Measurements from ENCODE around the gene CABLES2. TPM values are rescaled to one million over a fixed set of nuclear protein-coding genes. Genes with fewer than 3 reads are reported as not detected.

The CABLES2 gene
- total RNA-seq, 1 donor, result 1.8 TPM

DNA sequence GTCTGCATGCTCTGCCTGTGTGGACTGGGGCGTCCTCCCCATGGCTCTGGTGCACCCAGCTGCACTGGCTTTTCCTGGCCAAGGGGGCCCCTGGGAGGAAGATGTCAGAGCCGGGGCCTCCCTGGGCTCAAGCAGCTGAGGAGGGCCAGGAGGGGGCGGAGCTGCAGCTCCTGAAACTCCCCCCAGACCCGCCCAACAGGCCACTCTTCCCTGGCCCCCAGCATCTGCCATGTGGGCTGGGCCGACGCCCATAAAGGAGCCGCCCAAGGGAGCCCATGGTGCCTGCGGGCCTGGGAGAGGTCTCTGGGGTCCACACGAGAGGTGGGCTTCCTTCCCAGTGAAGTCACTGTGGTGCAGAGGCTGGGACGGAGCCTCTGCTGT lies 16.2 kb upstream of the CABLES2 start:
- no peak for DNase-seq (ENCODE audit: insufficient read length, low spot score, missing footprints)
- TF ChIP-seq, protein P1, sequence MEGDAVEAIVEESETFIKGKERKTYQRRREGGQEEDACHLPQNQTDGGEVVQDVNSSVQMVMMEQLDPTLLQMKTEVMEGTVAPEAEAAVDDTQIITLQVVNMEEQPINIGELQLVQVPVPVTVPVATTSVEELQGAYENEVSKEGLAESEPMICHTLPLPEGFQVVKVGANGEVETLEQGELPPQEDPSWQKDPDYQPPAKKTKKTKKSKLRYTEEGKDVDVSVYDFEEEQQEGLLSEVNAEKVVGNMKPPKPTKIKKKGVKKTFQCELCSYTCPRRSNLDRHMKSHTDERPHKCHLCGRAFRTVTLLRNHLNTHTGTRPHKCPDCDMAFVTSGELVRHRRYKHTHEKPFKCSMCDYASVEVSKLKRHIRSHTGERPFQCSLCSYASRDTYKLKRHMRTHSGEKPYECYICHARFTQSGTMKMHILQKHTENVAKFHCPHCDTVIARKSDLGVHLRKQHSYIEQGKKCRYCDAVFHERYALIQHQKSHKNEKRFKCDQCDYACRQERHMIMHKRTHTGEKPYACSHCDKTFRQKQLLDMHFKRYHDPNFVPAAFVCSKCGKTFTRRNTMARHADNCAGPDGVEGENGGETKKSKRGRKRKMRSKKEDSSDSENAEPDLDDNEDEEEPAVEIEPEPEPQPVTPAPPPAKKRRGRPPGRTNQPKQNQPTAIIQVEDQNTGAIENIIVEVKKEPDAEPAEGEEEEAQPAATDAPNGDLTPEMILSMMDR (IDR thresholded peaks at IDR 0.05; ENCODE audit: extremely low read depth, low read depth, low read length), result no peak
- H4K20me1 ChIP-seq (ENCODE audit: insufficient read depth, low read length), result no peaks in the 10 kb centered on the region
- no peaks in the 10 kb centered on the region for H3K9me3 ChIP-seq (ENCODE audit: low read depth, low read length)
- no peak overlapping the region for H3K4me2 ChIP-seq (ENCODE audit: insufficient read depth, low read length)
- H3K4me1 ChIP-seq (ENCODE audit: insufficient read depth, low read length), result no peaks in the 10 kb centered on the region
- no peaks in the 10 kb centered on the region for H3K27me3 ChIP-seq (ENCODE audit: insufficient read depth, low read length)
- H3K27ac ChIP-seq (ENCODE audit: low read depth, low read length), result no peak overlapping the region
- no peak overlapping the region for H3K4me3 ChIP-seq (ENCODE audit: insufficient read depth, low read length)
- no peaks in the 10 kb centered on the region for H3K79me2 ChIP-seq (ENCODE audit: insufficient read depth, low read length)
- H2AFZ ChIP-seq (ENCODE audit: low read length), result no peak overlapping the region
- H3K36me3 ChIP-seq (ENCODE audit: insufficient read depth, low read length), result no peaks in the 10 kb centered on the region

DNA sequence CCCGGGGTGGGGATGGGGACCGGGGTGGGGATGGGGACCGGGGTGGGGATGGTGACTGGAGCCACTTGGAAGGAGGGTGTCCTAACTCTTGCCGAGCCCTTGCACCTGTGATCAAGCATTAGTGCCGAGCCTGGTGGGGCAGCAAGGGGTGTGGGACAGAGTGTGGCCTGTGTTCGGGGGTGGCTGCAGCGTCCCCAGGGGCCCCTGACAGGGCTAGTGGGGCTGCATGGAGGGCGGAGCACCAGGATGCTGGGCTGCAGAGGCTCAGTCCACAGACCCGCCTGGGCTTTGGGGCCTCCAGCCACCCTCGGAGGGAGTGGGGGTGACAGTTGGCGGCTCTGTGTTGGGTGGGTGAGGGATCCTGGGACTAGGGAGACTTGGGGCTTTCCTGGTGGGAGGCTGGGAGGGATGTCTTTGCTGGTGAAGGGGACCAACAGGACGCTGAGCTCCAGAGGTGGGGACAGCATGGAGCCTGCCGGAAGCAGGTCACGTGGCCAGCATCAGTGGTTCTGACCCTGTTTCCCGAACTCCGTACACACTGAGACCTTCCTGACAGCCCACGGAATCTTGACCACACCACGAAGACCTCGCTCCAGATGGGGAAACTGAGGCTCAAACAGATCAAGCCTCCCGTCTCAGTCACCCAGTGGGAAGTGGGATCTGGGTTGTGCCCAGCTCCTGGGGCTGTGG lies 15.7 kb upstream of the CABLES2 start:
- no peaks in the 10 kb centered on the region for H3K4me1 ChIP-seq (ENCODE audit: insufficient read depth, low read length)
- DNase-seq (ENCODE audit: insufficient read length, low spot score, missing footprints), result no peak
- TF ChIP-seq, protein P1 (IDR thresholded peaks at IDR 0.05; ENCODE audit: extremely low read depth, low read depth, low read length), result no peak

DNA sequence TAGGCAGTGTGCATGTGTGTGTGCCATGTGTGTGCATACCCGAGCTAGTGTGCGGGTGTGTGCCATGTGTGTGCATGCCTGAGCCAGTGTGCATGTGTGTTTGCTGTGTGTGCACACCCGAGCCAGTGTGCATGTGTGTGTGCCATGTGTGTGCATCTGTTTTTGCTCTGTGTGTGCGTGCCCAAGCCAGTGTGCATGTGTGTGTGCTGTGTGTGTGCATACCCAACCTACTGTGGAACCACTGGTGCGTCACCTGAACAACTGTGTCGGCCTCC lies 14.6 kb upstream of the CABLES2 start:
- H3K9me3 ChIP-seq (ENCODE audit: low read depth, low read length), result no peaks in the 10 kb centered on the region
- no peak overlapping the region for H3K4me3 ChIP-seq (ENCODE audit: insufficient read depth, low read length)
- no peaks in the 10 kb centered on the region for H4K20me1 ChIP-seq (ENCODE audit: insufficient read depth, low read length)
- H3K27ac ChIP-seq (ENCODE audit: low read depth, low read length), result no peak overlapping the region
- H3K79me2 ChIP-seq (ENCODE audit: insufficient read depth, low read length), result no peaks in the 10 kb centered on the region
- DNase-seq (ENCODE audit: insufficient read length, low spot score, missing footprints), result no peak
- no peak overlapping the region for H3K4me2 ChIP-seq (ENCODE audit: insufficient read depth, low read length)
- TF ChIP-seq, protein P1 (IDR thresholded peaks at IDR 0.05; ENCODE audit: extremely low read depth, low read depth, low read length), result no peak
- H2AFZ ChIP-seq (ENCODE audit: low read length), result no peak overlapping the region
- H3K4me1 ChIP-seq (ENCODE audit: insufficient read depth, low read length), result no peaks in the 10 kb centered on the region
- H3K36me3 ChIP-seq (ENCODE audit: insufficient read depth, low read length), result no peaks in the 10 kb centered on the region
- no peaks in the 10 kb centered on the region for H3K27me3 ChIP-seq (ENCODE audit: insufficient read depth, low read length)

More for the DNA sequence above, 15.7 kb upstream of the CABLES2 start:
- H3K27ac ChIP-seq (ENCODE audit: low read depth, low read length), result no peak overlapping the region
- no peaks in the 10 kb centered on the region for H4K20me1 ChIP-seq (ENCODE audit: insufficient read depth, low read length)
- no peak overlapping the region for H3K4me2 ChIP-seq (ENCODE audit: insufficient read depth, low read length)
- H3K36me3 ChIP-seq (ENCODE audit: insufficient read depth, low read length), result no peaks in the 10 kb centered on the region
- no peak overlapping the region for H3K4me3 ChIP-seq (ENCODE audit: insufficient read depth, low read length)
- H3K9me3 ChIP-seq (ENCODE audit: low read depth, low read length), result no peaks in the 10 kb centered on the region
- H2AFZ ChIP-seq (ENCODE audit: low read length), result no peak overlapping the region
- H3K27me3 ChIP-seq (ENCODE audit: insufficient read depth, low read length), result no peaks in the 10 kb centered on the region
- no peaks in the 10 kb centered on the region for H3K79me2 ChIP-seq (ENCODE audit: insufficient read depth, low read length)

DNA sequence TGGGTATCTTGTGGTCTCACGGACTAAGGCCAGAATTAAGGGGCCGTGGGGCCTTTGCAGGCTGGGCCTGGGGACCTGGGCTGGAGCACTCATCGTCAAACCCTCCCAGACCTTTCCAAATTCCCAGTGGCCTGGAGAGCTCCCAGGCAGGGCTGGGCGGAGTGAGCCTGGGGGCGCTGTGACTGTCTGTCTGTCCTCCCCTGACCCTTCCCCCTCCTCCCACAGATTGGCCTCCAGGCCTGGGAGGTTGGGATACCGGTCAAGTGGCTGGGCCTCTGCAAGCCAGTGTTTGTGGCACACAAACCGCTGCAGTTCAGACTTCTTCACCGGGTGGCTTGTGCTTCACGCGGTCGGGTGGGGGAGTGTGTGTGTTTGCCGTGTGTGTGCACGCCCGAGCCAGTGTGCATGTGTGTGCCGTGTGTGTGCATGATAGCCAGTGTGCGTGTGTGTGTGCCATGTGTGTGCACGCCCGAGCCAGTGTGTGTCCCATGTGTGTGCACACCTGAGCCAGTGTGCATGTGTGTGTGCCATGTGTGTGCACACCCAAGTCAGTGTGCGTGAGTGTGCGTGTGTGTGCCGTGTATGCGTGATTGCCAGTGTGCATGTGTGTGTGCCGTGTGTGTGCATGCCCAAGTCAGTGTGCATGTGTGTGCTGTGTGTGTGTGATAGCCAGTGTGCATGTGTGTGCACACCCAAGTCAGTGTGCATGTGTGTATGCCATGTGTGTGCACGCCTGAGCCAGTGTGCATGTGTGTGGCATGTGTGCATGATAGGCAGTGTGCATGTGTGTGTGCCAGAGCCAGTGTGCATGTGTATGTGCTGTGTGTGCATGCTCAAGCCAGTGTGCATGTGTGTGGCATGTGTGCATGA lies 14.0 kb upstream of the CABLES2 start:
- Histone ChIP-seq H3K27me3 (ENCODE audit: insufficient read depth, low read length) (no peaks in the 10 kb centered on the region), H3K9me3 (ENCODE audit: low read depth, low read length) (no peaks in the 10 kb centered on the region), H3K79me2 (ENCODE audit: insufficient read depth, low read length) (no peaks in the 10 kb centered on the region)

More for the DNA sequence above, 14.0 kb upstream of the CABLES2 start:
- Histone ChIP-seq H4K20me1 (ENCODE audit: insufficient read depth, low read length) (no peaks in the 10 kb centered on the region), H3K4me3 (ENCODE audit: insufficient read depth, low read length) (no peak overlapping the region), H3K4me1 (ENCODE audit: insufficient read depth, low read length) (no peaks in the 10 kb centered on the region), H3K4me2 (ENCODE audit: insufficient read depth, low read length) (no peak overlapping the region), H3K27ac (ENCODE audit: low read depth, low read length) (no peak overlapping the region), H3K36me3 (ENCODE audit: insufficient read depth, low read length) (no peaks in the 10 kb centered on the region), H2AFZ (ENCODE audit: low read length) (no peak overlapping the region)
- TF ChIP-seq, protein P1 (IDR thresholded peaks at IDR 0.05; ENCODE audit: extremely low read depth, low read depth, low read length), result no peak
- DNase-seq (ENCODE audit: insufficient read length, low spot score, missing footprints), result no peak

All from osteoblast (primary cell).